A549 (cell line): ENCODE results near the gene MAN2B2. TPM values are rescaled to one million over a fixed set of nuclear protein-coding genes. Genes with fewer than 3 reads are reported as not detected.

Source experiments
- ATAC-seq, 2 experiments: fragments of 200-7000 bp in 1 of 2; fragments of >200 bp in 1 of 2; cut with Nextera tagmentation in 1 of 2; cut with Tn5 transposase in 1 of 2; 3 replicates each; pipeline versions ENCODE4 v1.8.0 to v1.9.1; 2018 to 2020; ENCODE audit warnings: mild to moderate bottlenecking in 1 of 2, moderate library complexity in 1 of 2
- CTCF ChIA-PET: fragments of 300-600 bp; sonication (Branson Sonifier 250); formaldehyde crosslinking; extraction: SDS; loops from one replicate; lab custom pipeline; 2021; ENCODE audit warnings: antibody characterized with exemption, inconsistent platforms; lab: Yijun Ruan, JAX
- POLR2A ChIA-PET: fragments of 350-600 bp; formaldehyde crosslinking; extraction: SDS; loops from one replicate; lab custom pipeline; 2021; ENCODE audit warnings: antibody characterized with exemption, inconsistent platforms; lab: Yijun Ruan, JAX
- DNase-seq, 2 experiments: peaks; one replicate each; pipeline versions ENCODE4 v3.0.0 to v3.0.0-alpha.2; 2011 to 2016; ENCODE audit warnings: low read depth in 1 of 2, low spot score in 1 of 2
- FAIRE-seq: peaks from 2 replicates; lab custom pipeline; 2011; peaks lifted over from hg19 to GRCh38; lab: Jason Lieb, UNC
- H3K27ac ChIP-seq, 2 experiments: fragments of >200 bp; sonication (Bioruptor Twin); formaldehyde crosslinking; 3 replicates each; pipeline ENCODE4 v1.5.1; 2016 to 2017
- H3K4me1 ChIP-seq: fragments of >200 bp; sonication (Bioruptor Twin); formaldehyde crosslinking; 3 replicates; pipeline ENCODE4 v1.6.1; 2016
- H3K4me2 ChIP-seq: fragments of >200 bp; sonication (Bioruptor Twin); formaldehyde crosslinking; 3 replicates; pipeline ENCODE4 v1.6.1; 2016
- H3K4me3 ChIP-seq: fragments of >200 bp; sonication (Bioruptor Twin); formaldehyde crosslinking; 3 replicates; pipeline ENCODE4 v1.5.1; 2016
- H3K9me3 ChIP-seq: fragments of >200 bp; sonication (Bioruptor Twin); formaldehyde crosslinking; 3 replicates; pipeline ENCODE4 v1.6.1; 2016
- ATOH8 ChIP-seq: fragments of 250-450 bp; sonication (Bioruptor Pico); IDR thresholded peaks from 2 replicates; pipeline ENCODE4 v1.5.0; 2020; ENCODE audit warnings: low read depth, mild to moderate bottlenecking, moderate library complexity
- CBX2 ChIP-seq: fragments of 200-600 bp; sonication (generic); IDR thresholded peaks from 2 replicates; pipeline ENCODE4 v1.6.1; 2016; ENCODE audit warnings: low read depth, mild to moderate bottlenecking, borderline replicate concordance
- CBX8 ChIP-seq: fragments of 200-600 bp; sonication (generic); IDR thresholded peaks from 2 replicates; pipeline ENCODE4 v1.6.1; 2016
- CHD4 ChIP-seq: fragments of 200-600 bp; sonication (generic); IDR thresholded peaks from 2 replicates; pipeline ENCODE4 v1.6.1; 2016; ENCODE audit warnings: antibody characterized with exemption, mild to moderate bottlenecking, borderline replicate concordance
- EHMT2 ChIP-seq: fragments of 200-600 bp; sonication (generic); IDR thresholded peaks from 2 replicates; pipeline ENCODE4 v1.6.1; 2016; ENCODE audit warnings: antibody characterized with exemption, low read depth, mild to moderate bottlenecking, moderate library complexity
- ELK1 ChIP-seq: fragments of 150-350 bp; IDR thresholded peaks from 2 replicates; pipeline ENCODE4 v1.6.1; 2014; ENCODE audit warnings: low read depth, mild to moderate bottlenecking, low read length
- EP300 ChIP-seq, 2 experiments: fragments of >200 bp; sonication (Bioruptor Twin); formaldehyde crosslinking; IDR thresholded peaks; 2 replicates in 1 of 2; 3 replicates in 1 of 2; pipeline ENCODE4 v1.6.1; 2016 to 2017
- FOSB ChIP-seq: fragments of 250-450 bp; sonication (Bioruptor Pico); IDR thresholded peaks from 2 replicates; pipeline ENCODE4 v1.5.0; 2020; ENCODE audit warnings: mild to moderate bottlenecking, moderate library complexity
- FOSL2 ChIP-seq, 2 experiments: fragments of 450-650 bp in 1 of 2; fragments of >200 bp in 1 of 2; sonication (Bioruptor Twin) in 1 of 2; formaldehyde crosslinking; IDR thresholded peaks; 2 replicates each; pipeline versions ENCODE4 v1.5.0 to v1.6.1; 2016 to 2020; ENCODE audit warnings: mild to moderate bottlenecking in 1 of 2, moderate library complexity in 1 of 2
- HES2 ChIP-seq: fragments of >200 bp; sonication (Bioruptor Twin); formaldehyde crosslinking; IDR thresholded peaks from 2 replicates; pipeline ENCODE4 v1.6.1; 2016
- HEYL ChIP-seq: fragments of 250-450 bp; sonication (Bioruptor Pico); IDR thresholded peaks from 2 replicates; pipeline ENCODE4 v1.8.0; 2021; ENCODE audit warnings: mild to moderate bottlenecking, moderate library complexity
- KDM1A ChIP-seq: fragments of 200-600 bp; sonication (generic); IDR thresholded peaks from 2 replicates; pipeline ENCODE4 v1.6.1; 2016; ENCODE audit warnings: low read depth, mild to moderate bottlenecking
- KDM5A ChIP-seq: fragments of 200-600 bp; sonication (generic); IDR thresholded peaks from 2 replicates; pipeline ENCODE4 v1.6.1; 2016; ENCODE audit warnings: antibody characterized with exemption, mild to moderate bottlenecking
- MAX ChIP-seq: IDR thresholded peaks from 2 replicates; pipeline ENCODE4 v1.6.1; 2012
- NPAS2 ChIP-seq: fragments of 250-450 bp; sonication (Bioruptor Pico); IDR thresholded peaks from 2 replicates; pipeline ENCODE4 v1.8.0; 2022; ENCODE audit warnings: mild to moderate bottlenecking, moderate library complexity, borderline replicate concordance
- PHF8 ChIP-seq: fragments of 200-600 bp; sonication (generic); IDR thresholded peaks from 2 replicates; pipeline ENCODE4 v1.6.1; 2016; ENCODE audit warnings: low read depth, mild to moderate bottlenecking, antibody characterized with exemption, moderate library complexity, borderline replicate concordance
- RAD21 ChIP-seq, 2 experiments: fragments of >200 bp in 1 of 2; sonication (Bioruptor Twin) in 1 of 2; formaldehyde crosslinking in 1 of 2; IDR thresholded peaks in 1 of 2; conservative IDR thresholded peaks in 1 of 2; 2 replicates in 1 of 2; 3 replicates in 1 of 2; pipeline ENCODE4 v1.6.1; 2012 to 2018; ENCODE audit warnings: inconsistent platforms in 1 of 2
- REST ChIP-seq: fragments of 200-600 bp; sonication (generic); IDR thresholded peaks from 2 replicates; pipeline ENCODE4 v1.6.1; 2016; ENCODE audit warnings: antibody characterized with exemption, mild to moderate bottlenecking, moderate library complexity
- RNF2 ChIP-seq: fragments of 200-600 bp; sonication (generic); IDR thresholded peaks from 2 replicates; pipeline ENCODE4 v1.6.1; 2016; ENCODE audit warnings: low read depth, mild to moderate bottlenecking, antibody characterized with exemption, moderate library complexity, borderline replicate concordance
- SMC3 ChIP-seq: fragments of >200 bp; sonication (Bioruptor Twin); formaldehyde crosslinking; IDR thresholded peaks from 3 replicates; pipeline ENCODE4 v1.6.1; 2018; ENCODE audit warnings: inconsistent platforms
- TP53 ChIP-seq: fragments of 250-450 bp; sonication (Bioruptor Pico); IDR thresholded peaks from 2 replicates; pipeline ENCODE4 v1.5.0; 2021; ENCODE audit warnings: mild to moderate bottlenecking, moderate library complexity
- USF2 ChIP-seq: fragments of 450-650 bp; IDR thresholded peaks from 2 replicates; pipeline ENCODE4 v1.6.1; 2014; ENCODE audit warnings: antibody characterized with exemption
- ZC3H11A ChIP-seq: fragments of 450-650 bp; IDR thresholded peaks from 2 replicates; pipeline ENCODE4 v1.6.1; 2014; ENCODE audit warnings: antibody characterized with exemption, mild to moderate bottlenecking
- ZFP36 ChIP-seq: fragments of 450-650 bp; IDR thresholded peaks from 2 replicates; pipeline ENCODE4 v1.6.1; 2014; ENCODE audit warnings: borderline replicate concordance; ENCODE audit not compliant: partially characterized antibody
- ZSCAN20 ChIP-seq: fragments of 250-450 bp; sonication (Bioruptor Pico); IDR thresholded peaks from 2 replicates; pipeline ENCODE4 v1.8.0; 2022; ENCODE audit warnings: mild to moderate bottlenecking, moderate library complexity
- WGBS: methylation state at CpG from one replicate; pipeline ENCODE4 v1.1.6; 2017; ENCODE audit errors: missing lambda C conversion rate; 5-methylcytosine and 5-hydroxymethylcytosine counted together
- polyA plus RNA-seq, 4 experiments: library from polyadenylated mRNA; depleted of rRNA in 3 of 4; stranded (reverse); fragments of >200 nt; fragmentation: RNase III in 1 of 4; extraction: RNeasy Plus Mini Kit Qiagen cat#74134 plus additional on column Dnase treatment in 1 of 4; gene quantifications; 2 replicates in 3 of 4; 3 replicates in 1 of 4; pipeline ENCODE4 v1.2.3, GENCODE V29; 2011 to 2017

MAN2B2 gene
- polyA plus RNA-seq, 2 of the 4 experiments (the other 2 are of a cell fraction), result 6.3 to 8.4 TPM

- no peak for TF ChIP-seq CHD4
- no peak for TF ChIP-seq RNF2
- TF ChIP-seq MAX, result no peak
- no peak for TF ChIP-seq EHMT2
- no peak for TF ChIP-seq TP53 (CRISPR knock-in tag)
- no peak for TF ChIP-seq NPAS2 (CRISPR knock-in tag)
- no peak for TF ChIP-seq HEYL (CRISPR knock-in tag)
- no peak for TF ChIP-seq ZSCAN20 (CRISPR knock-in tag)
- TF ChIP-seq PHF8, result no peak
- no peak for TF ChIP-seq FOSL2 (IDR thresholded peaks at IDR 0.05)
- TF ChIP-seq FOSL2 (CRISPR knock-in tag; IDR thresholded peaks at IDR 0.05), result no peak
- TF ChIP-seq SMC3, result no peak
- no peak for TF ChIP-seq ATOH8 (CRISPR knock-in tag)
- TF ChIP-seq FOSB (CRISPR knock-in tag), result no peak
- TF ChIP-seq USF2, result no peak
- no peak for TF ChIP-seq REST
- no peak for FAIRE-seq
- DNase-seq, result no peak
- no peaks in the 10 kb centered on the region for H3K4me1 ChIP-seq
- ChIA-PET CTCF (interaction anchor here (0.6 kb wide), 1 partner anchor 18 kb away, joined by 3 read pairs; the partner anchor contains the start of gene MRFAP1), POLR2A (no interaction called here)
- no peaks in the 10 kb centered on the region for H3K9me3 ChIP-seq
- no peak for ATAC-seq
- H3K4me2 ChIP-seq, result no peak overlapping the region
- no peak overlapping the region for H3K4me3 ChIP-seq
- 91% methylated on average over 5 of the region's 7 CpGs for WGBS
- no peak overlapping the region for H3K27ac ChIP-seq
Observed at GRCh38 chr4:6658209-6658595, 83.2 kb downstream of the MAN2B2 start.

GRCh38 chr4:6658597-6659075 lies 83.6 kb downstream of the MAN2B2 start:
- ATAC-seq (no peak), DNase-seq (no peak), FAIRE-seq (no peak)
- 92% methylated on average over 34 of the region's 52 CpGs for WGBS
- CTCF ChIA-PET, result interaction anchor here (0.6 to 1.4 kb wide), 2 partner anchors 15 to 18 kb away, joined by 3 to 5 read pairs; partner anchors contain the start of gene MRFAP1
- no peaks in the 10 kb centered on the region for H3K4me1 ChIP-seq
- no peak for TF ChIP-seq EP300 (IDR thresholded peaks at IDR 0.05)
- no peak for TF ChIP-seq KDM5A
- TF ChIP-seq ELK1, result no peak
- TF ChIP-seq ZC3H11A, result no peak
- TF ChIP-seq HES2, result no peak
- no peak for TF ChIP-seq PHF8
- no peak for TF ChIP-seq KDM1A
- TF ChIP-seq CBX2, result no peak
- no peak for TF ChIP-seq RAD21 (conservative IDR thresholded peaks at IDR 0.05 in 1 of 2, IDR thresholded peaks at IDR 0.05 in 1 of 2)
- no peak for TF ChIP-seq CBX8
- no peak for TF ChIP-seq ZFP36
- POLR2A ChIA-PET, result no interaction called here
- no peaks in the 10 kb centered on the region for H3K9me3 ChIP-seq
- H3K4me3 ChIP-seq, result no peak overlapping the region
- H3K27ac ChIP-seq, result no peak overlapping the region
- H3K4me2 ChIP-seq, result no peak overlapping the region
